DMS79 (cell line): ENCODE measurements around the gene SLC38A2.

Experiments used
- DNase-seq: peaks from one replicate; lab custom pipeline; 2025; lab: John Stamatoyannopoulos, UW

The SLC38A2 gene

DNA sequence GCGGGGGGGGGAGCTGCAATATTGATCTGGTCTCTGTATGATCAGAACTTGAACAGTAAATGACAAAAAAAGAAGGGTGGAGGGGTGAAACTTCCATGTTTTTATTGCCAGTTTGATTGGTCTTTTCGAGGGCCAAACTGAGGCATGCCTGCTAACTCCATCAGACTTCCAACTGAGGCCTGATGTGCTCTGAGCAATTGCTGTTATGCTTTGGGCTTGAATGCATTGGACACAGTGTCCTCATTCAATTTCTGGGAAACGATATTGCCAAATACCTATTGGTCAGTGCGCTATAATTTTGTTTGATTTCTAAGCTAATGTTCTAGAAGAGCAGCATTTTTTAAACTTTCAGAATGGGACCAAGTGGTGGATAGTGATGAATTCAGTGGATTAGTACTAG, 2.1 kb upstream of the SLC38A2 start:
- DNase-seq: no peak

DNA sequence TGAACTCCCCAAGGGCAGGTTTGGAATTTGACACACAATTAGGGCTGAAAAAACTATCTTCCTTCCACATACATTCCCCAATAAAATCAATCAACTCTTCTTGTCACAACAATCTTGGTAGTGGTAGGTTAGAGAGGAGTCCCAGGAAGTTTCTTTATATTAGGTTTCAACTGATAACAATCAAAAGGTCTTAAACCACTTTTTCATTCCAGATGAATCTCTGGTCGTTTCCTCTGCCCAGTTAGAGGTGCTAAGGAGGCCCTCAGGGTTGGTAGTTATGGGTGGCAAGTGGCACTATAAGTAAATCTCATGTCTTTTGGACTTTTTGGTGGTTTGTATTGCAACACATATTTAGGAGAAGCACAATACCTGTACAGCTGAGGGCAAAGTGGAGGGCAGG, 1.7 kb upstream of the SLC38A2 start:
- DNase-seq: no peak

DNA sequence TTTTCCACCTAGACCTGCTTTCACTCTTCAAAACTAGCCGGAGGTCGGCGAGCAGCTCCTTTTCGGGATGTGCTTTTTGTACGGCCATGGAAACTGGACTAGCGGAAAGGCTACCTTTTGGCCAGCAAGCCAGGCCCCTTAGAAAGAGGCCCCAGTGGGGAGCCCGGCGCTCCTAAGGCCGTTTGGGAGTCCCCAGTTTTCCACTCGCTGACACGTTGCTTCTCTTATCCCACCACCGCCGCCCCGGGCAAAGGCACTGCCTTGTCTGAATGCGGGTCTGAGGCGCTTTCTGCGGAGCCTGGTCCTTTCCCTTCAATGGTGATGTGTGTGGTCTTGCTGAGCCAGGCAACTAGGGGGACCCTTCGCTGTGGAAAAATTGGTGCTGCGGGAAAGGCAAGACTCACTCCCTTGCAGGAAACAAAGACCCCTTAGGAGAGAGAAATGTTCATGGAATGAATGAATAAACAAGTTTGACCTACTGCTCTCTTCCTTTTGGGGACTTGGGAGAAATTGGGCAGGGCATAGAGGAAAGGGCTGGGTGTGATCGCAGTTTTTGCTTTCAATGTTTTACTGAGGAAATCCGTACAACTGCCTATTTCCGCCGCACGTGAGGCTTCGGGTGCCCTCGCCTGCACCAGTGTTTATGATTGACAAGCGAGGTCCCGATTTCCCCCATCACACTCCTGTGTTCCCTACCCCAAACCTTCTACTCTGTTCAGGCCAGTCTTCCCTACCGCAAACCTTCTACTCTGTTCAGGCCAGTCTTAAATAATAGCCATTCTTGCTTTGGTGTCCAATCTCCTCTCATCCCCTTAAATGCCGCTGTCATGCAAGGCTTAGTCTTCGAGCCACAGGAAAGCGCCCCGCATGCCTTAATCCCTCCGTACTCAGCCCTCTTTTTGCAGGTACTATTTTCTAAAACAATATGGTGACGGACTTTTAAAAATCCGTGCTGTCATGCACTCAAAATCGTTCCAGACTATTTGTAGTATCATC, 1.0 kb upstream of the SLC38A2 start:
- DNase-seq: peak; percentile 29

DNA sequence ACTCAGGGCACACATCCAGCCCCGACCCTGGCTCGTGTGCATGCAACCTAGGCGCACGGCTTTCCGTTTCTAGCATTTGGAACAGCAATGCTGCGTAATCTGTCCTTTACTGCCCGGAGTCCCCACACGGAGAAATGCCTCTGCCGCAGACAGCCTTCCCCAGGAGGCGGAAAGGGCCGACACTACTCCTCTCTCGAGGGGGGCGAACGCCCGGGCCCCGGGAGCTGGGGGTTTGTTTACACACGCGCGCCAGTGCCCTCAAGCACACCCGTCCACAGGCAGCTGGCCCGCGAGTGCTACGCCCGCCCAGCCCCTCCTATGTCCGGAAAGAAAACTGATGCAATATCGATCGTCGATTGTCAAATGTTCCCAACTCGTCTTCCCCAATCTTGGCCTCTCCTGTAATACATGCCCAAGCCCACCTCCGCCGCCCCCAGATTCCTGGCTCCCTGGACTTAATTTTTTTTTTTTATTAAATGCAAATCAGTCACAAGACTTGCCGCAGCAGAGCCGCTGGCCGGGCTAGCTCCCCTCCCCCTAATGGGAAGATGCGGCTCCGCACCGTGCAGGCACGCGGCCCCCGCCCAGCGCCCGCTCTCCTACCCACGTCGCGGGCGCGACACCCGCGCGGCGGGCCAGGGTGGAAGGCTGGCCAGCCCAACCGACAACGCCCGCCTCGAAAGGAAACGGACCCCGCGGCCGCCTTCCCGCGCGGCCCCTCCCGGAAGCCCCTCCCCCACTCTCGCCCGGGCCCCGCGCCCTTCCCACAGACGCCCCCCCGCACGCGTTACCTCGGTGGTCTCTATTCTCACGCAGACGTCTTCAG, 642 bp downstream of the SLC38A2 start:
- DNase-seq: peak; percentile 17

DNA sequence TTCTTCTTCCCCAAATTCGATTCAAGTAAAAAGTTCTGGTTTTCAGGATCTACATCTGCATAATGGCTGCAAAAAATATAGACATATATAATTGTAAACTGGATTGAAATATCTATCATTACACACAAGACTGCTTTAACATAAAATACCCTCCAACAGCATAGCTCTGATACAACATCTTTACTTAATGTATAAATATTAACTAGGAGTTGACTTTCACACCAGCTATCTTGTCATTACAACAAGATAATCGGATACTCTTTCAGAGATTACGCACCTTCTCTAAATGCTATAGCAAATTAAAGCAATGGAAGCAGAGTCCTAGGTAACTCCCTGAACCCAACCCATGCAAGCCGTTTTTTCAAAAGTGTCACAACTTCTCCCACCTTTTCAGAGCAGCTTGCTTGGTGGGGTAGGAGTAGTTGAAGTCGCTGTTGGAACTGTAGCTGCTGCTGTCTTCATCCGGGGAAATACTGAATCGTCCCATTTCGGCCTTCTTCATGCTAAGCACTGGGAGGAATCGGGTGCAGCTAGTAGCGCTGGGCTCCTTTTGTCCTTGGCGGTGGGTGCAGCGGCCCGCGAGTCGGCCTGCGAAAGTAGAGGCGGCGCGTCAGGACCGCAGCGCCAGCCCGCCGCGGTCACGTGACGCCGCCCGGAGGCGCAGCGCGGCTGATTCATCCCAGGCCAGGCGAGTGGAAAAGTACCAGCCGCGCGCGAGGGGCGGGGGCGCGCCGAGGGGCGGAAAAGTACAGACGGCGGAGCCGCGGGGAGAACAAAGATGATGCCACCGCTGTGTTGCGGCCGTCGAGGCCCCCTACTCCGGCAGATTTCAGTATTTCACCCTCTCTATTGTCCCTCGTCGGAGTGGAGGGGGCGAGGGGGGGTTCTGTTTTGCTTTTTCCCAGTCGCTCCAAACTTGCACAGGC, 1.5 kb downstream of the SLC38A2 start:
- DNase-seq: peak; percentile 73

DNA sequence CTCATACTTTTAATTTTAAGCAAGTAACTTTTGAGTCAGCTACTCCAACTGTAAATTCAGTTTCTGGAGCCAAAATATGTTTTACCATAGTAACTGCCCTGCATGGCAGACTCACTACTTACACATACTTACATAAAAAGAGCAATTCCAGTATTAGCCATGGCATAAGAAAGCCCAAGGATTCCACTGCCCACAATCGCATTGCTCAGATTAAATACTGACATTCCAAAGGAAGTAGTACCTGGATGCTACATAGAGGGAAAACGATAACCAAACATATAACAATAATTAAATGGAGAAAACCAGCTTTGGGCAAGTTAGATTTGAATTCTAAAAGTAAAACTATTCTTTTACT, 2.2 kb downstream of the SLC38A2 start:
- no peak for DNase-seq

DNA sequence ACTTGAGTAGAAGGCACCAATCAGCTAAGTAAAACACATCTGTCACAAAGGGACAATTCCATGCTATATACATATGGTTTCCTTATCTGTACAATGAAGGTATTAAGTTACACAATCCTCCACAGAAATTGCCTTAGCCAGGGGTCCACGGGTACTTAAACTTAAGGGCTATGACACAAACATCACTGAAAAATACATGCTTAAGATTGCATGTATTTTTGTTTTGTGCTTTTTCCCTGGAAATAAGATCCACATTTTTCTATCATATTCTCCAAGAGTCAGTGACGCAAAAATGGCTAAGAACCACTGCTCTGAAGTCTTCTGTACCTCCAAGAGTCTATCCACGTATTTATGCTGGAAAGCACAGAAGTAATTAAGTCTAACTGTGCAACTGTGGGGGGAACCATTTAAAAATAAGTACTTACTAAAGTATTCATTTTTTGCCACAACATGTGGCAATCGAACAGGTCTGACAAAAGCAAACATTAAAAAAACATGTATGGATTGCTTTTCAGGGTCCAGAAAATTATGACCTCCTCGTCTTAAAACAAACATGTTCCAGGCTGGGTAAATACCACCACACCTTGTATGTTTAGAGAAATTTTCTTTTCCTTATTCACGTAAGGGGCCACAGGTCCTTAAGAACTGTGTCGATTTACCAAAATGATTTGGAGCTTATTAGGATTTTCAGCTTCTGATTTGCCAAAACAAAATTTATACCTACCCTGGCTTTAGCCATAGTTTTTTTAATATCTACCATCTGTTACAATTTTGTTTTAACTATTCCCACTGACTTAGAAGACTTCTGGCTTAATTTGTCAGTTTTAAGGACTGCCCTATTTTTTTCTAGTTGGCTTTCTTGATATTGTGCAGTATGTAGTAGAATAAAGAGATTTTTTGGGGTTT, 2.8 kb downstream of the SLC38A2 start:
- no peak for DNase-seq

DNA sequence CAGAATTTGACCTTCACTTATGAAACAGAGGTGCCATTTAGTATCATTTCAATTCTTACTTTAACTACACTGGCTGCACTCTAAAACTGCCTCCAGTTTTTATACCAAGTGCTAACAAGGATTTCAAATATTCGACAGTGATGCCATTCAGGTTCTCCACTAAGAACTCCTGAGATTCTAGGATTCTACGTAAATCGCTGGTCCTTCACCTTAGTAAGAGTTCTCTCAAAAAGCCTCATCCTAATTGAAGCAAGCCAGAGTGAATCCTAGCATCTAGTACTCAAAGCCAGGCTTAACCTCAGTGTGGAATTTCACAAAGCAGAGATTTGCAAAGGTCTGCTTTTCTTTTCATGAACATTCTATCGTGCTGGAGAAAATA, 3.5 kb downstream of the SLC38A2 start:
- no peak for DNase-seq

DNA sequence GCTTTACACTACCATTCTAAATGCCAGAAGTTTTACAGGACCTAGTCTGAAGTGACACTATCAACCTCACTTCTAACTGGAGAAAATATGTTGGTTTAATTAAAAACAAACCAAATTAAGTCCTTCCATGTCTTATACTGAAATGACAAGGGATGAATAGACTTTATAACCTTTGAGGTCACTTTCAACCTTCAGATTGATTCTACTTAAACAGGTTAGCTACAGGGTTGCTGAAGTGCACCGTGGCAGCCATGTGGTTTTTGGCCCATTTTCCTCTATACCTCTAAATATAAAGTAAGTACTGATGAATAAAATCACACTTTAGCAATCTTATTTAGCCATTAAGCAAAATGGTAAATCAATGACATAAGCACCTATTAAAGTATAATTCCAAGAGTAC, 3.9 kb downstream of the SLC38A2 start:
- no peak for DNase-seq

DNA sequence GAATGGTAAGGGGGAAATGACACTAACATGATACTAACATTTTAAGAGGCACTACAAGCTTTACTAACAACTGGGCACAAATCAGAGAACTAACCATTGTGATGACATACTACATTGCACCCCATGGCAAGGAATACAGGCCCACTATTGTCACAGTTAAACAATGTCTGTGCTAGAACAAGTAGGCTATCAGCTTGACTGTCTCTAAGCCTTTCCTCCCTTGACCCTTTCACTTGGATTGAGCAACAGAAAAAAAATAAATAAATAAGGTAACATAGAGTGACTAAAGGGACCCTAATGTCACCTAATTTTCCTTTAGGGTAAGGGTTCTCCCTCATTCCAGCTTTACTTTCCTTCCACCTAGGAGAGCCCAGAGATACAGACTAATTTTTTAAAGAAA, 4.4 kb downstream of the SLC38A2 start:
- no peak for DNase-seq

DNA sequence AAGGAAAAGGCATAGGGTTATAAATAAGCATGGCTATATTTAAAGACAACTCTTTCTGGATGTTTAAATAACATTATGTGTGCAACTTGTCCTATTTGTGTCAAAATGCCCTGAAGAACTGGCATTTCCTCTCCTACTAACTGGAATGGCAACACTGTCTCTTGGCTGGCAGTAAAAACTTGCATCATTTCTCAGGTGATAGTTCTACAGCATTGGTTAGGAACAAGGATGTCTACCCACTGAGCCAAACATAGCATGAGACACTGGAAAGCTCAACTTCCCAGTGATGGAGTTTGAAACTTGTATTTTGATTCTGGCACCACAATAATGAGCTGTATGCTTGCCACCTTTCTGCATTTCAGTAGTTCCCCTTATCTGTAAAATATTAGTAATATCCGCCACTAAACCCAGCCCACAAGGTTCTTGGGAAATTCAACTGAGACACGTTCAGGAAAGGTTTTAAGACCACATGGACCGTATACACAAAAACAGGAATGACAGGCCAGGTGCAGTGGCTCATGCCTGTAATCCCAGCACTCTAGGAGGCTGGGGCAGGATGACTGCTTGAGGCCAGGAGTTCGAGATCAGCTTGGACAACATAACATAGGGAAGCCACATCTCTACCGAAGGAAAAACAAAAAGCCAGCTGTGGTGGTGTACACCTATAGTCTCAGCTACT, 5.1 kb downstream of the SLC38A2 start:
- DNase-seq: no peak

DNA sequence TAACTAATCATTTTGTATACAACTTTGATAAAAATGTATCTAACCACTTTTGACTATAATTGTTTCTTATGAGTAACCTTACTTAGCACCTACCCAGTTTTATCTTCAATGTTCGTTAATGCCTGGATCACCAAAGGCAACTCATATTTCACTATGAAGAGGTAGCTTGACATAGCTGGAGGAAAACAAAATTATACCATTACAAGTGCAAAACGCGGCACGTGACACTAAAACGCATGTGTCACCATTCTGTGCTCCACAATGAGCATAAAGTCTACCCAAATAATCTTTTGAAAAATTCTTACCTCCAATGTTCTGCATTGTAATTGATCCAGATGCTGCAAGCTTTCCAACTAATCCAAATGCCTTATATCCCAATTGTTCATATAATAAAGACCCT, 5.8 kb downstream of the SLC38A2 start:
- DNase-seq: no peak

DNA sequence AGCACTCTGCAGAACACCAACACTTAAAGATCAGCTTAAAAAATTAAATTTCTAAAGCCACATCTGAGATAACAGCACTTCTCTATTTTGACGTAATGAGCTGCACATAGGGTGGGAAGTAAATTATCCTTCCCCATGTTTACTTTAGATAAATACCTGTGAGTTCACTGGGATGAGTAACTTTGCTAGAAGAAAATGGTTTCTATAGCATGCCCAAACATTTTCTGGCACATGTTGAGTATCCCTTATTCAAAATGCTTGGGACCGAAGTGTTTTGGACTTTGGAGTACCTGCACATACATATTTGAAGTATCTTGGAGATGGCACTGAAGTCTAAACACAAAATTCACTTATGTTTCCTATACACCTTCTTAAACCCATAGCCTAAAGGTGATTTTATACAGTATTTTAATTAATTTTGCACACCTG, 6.6 kb downstream of the SLC38A2 start:
- no peak for DNase-seq

DNA sequence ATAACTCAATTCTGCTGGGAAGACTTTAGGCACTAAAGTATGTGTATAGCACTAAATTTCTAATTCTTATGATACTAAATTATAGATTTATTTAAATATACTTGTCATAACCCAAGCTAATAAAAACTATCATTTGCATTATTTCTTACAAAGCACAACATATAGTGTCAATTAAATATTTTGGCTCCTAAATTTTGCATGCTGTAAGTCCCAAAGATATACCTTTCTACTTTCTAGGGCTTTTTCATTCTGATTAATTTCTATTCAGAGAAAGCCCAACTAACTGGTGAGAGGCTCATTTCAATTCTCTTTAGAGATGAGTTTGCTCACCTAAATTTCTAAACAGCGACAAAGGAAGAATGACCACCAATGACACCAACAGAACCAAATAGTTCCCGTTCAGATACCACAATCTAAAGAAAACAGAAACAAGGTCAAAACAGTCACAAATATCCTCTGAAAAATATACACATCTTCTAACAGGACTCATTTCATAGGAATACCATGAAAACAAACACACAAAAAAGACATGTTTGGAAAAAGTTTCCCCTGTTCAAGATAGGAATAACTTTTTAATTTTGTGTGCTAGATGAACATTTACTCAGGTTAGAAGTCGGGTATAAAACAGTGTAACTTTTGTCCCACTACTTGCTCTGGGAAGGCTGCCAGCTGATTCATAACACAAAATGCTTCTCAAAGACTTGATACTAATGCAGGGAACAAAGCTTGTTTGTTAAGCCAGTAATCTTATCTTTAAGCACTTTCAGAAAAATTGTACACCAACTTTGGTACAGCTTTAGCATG, 7.6 kb downstream of the SLC38A2 start:
- no peak for DNase-seq

DNA sequence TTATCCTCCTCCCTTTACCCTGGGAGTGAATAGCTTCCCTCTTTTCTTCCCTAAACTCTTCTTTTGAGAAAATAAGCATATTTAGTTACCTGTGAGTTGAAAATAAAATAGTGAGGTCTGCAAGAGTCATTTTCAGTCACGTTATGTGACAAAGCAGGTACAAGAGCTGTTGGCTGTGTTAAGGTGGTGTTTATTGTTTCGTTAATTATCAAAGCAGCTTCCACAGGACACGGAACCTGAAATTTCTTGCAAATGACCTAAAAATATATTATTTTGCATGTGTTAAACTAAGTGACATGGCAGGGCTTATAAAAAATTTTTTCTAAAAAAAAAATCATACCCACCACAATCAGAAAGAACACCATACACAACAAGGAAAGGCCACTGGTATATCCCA, 8.3 kb downstream of the SLC38A2 start:
- DNase-seq: no peak

DNA sequence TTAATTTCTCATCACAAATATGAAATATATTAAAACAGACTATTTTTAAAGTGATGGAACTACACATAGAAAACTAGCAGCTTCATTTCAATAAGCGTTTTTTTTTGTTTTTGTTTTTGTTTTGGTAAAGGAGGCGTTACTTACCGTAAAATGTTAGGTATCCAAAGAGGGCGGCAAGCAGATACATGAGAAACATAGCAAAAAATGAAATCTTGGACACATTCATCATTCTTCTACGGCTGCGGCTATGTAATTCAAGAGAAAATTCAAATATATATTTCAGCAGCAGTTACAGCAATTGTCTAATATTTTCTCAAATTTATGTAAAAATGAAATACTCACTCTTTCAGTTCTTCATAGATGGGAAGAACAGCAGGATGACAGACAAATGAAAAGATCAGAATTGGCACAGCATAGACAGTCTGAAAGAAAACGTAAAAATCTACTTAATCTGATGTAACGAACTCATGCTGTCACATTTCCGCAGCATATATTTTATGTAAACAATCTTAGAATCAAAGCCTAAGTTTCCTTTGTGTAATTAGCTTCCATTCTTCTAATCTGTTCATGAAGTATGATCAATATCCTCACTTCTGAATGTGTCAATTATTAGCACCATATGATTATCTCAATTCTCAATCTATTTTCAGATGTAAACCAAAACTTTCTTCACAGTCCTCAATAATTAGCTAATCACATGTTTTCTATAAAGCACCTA, 8.8 kb downstream of the SLC38A2 start:
- no peak for DNase-seq

DNA sequence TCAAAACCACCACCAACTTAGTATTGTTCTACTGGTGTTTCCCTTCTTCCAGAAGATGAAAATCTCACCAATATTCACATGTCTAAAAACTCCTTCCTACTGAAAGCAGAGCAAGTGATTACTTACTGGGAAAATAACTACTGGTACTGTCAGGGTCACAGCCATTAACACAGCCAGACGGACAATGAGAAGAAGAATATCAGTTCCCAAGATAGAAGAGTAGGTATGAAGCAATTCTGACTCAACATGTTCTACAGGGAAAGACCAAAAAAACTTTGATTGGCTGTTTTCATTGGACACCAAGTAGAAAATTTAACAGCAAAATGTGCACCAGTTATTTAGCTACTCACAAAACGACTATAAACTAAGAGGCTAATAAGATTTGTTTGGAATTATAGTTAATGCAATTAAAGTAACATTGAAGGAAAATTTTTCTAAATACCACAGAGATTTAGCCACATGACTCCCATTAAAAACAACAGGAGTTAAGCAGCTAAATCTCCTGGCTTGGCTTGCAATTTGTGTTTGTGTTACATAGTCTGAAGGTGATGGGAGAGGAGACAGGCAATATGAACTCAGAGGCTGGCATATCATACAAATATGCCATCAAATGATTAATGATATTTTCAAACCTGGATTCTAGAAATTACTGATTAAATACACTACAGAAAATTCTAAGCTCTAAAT, 9.5 kb downstream of the SLC38A2 start:
- DNase-seq: no peak

DNA sequence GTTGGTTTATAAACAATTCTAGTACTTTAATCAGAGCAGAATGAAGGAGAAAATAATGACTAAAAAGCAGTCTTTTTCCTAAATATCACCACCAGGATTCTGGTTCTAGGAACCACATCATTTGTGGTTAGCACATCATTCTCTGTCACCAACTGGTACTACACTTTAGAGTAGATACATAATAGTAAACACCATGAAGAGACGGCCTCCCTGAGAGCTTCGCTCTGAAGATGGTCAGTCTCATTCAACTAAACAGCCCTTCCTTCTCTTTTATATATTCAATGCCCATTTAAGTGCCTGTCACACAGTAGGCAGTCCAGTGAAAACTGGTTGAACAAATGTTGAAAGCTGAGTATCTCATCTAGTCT, 10.9 kb downstream of the SLC38A2 start:
- no peak for DNase-seq
